ENCODE results near the gene LMAN1L. TPM values are rescaled to one million over a fixed set of nuclear protein-coding genes. Genes with fewer than 3 reads are reported as not detected.

LMAN1L gene
- total RNA-seq, 4 donors from 2014 or later, result not detected

DNA sequence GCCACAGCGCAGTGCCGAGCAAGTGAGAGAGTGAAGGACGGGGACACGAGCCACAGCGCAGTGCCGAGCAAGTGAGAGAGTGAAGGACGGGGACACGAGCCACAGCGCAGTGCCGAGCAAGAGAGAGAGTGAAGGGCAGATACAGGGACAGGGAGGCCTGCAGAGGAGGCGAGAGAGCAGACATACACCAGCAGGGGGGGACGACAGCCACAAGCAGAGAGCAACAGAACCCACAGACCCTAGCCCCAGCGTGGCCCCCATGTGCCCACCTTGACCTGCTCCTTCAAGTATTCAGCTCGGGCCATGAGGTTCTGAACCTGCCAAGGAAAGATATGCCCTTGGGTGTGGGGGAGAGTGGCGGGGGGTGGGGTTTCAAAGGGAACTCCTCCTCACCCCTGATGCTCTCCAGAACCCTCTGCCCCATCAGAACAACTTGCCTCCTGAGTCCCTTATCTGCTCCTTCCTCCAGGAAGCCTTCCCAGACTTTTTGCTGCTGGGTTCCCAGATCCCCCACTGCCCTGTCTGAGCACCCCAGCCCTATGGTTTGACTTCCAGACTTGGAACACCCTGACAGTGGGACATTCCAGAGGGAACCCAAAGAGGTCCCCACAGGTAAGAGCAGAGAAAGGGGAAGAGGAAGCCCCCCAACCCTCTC lies 25.0 kb downstream of the LMAN1L start:
- TF ChIP-seq, protein P1, sequence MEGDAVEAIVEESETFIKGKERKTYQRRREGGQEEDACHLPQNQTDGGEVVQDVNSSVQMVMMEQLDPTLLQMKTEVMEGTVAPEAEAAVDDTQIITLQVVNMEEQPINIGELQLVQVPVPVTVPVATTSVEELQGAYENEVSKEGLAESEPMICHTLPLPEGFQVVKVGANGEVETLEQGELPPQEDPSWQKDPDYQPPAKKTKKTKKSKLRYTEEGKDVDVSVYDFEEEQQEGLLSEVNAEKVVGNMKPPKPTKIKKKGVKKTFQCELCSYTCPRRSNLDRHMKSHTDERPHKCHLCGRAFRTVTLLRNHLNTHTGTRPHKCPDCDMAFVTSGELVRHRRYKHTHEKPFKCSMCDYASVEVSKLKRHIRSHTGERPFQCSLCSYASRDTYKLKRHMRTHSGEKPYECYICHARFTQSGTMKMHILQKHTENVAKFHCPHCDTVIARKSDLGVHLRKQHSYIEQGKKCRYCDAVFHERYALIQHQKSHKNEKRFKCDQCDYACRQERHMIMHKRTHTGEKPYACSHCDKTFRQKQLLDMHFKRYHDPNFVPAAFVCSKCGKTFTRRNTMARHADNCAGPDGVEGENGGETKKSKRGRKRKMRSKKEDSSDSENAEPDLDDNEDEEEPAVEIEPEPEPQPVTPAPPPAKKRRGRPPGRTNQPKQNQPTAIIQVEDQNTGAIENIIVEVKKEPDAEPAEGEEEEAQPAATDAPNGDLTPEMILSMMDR (IDR thresholded peaks at IDR 0.05), result no peak
- ATAC-seq (ENCODE audit: low FRiP score) (no peak), DNase-seq (ENCODE audit: low spot score) (no peak)

DNA sequence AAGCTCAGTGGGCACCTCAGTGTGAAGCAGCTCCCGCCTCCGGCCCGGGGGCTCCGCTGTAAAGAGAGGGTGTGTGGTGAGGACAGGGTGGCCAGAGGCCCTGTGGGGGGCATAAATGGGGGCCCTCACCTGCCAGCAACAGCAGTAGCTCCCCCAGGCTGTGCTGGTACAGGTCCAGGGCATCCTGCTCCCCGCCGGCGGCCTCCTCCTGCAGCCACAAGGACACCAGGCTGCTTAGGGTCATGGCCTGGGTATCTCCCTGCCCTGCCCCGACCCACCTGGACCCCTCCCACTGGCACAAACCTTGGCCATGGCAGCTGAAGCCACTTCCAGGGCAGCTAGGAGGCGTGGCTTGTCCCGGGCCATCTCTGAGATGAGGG lies 25.5 kb downstream of the LMAN1L start:
- ATAC-seq (ENCODE audit: low FRiP score) (no peak), DNase-seq (ENCODE audit: low spot score) (no peak)
- TF ChIP-seq, protein P1 (IDR thresholded peaks at IDR 0.05), result no peak

DNA sequence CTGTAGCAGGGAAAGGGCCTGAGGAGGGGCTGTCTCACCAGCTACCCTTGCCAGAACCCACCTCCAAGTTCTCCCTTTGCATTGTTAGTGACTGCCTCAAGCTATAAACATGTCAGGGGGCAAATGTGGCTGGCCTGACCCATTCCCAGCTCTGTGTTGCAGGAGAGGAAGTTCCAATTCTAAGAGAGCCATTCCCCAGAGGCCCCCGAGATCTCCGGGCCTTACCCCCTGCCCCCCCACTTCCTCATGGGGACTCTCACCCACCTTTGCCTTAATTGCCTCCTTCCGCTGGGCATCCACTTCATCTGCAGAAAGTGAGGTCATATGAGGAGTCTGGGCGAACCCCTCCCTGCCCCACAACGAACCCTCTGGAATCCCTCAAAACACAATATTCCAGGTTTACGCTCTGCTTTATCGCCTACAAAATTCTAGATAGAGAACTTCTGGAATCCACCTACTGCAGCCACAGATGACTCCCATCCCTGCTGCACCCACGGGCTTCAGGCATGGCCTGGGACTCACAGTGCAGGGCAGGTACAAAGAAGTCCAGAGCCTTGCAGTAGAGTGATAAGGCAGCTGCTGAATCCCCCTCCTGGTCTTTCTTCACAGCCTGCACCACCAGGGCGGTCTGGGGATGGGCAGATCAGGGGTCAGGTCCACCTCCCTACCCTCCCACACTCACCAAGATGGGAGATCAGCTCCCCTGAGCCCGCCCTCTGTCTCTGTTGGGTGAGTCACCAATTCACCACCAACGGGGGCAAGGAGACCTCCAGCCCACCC lies 26.3 kb downstream of the LMAN1L start:
- TF ChIP-seq, protein P1 (IDR thresholded peaks at IDR 0.05), result no peak
- ATAC-seq (ENCODE audit: low FRiP score) (no peak), DNase-seq (ENCODE audit: low spot score) (no peak)

DNA sequence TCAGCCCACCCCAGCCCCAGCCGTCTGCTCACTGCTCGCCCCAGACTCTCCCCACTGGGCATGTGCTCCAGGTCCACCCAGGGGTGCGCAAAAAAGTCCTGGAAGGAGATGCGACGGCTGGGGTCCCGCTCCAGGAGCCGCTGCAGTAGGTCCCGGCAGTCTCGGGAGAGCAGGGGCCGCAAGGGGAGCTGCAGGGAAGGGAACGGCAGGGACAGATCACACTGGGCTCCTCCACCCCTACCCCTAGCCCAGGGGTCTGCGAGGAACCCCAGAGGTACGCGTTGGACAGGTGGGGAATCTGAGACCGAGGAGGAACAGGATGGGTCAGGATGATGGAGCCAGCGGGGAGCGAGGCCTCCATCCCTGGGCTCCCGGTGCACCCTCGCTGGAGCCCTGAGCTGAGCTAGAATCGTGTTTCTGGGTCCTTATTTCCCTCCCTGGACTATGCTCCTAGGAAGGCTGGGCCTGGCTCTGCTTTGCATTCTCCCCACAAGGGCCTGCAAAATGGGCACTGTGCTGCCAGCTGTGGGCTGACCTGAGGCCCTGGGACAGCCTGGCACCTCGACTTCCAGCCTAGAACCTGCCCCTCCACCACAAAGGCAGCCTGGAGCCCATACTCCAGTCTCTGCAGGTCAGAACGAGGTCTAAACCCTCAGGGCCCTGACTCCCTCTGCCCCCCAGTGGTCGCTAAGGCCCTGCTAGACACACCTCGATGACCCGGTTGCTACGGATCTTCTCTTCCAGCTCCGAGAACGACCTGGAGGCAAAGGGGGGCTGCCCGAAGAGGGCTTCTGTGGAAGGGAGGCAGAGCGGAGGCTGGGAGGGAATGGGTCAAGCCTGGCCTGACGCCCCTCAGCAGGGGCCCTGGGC lies 27.1 kb downstream of the LMAN1L start:
- DNase-seq (ENCODE audit: low spot score) (no peak), ATAC-seq (ENCODE audit: low FRiP score) (no peak)
- TF ChIP-seq, protein P1 (IDR thresholded peaks at IDR 0.05), result no peak

DNA sequence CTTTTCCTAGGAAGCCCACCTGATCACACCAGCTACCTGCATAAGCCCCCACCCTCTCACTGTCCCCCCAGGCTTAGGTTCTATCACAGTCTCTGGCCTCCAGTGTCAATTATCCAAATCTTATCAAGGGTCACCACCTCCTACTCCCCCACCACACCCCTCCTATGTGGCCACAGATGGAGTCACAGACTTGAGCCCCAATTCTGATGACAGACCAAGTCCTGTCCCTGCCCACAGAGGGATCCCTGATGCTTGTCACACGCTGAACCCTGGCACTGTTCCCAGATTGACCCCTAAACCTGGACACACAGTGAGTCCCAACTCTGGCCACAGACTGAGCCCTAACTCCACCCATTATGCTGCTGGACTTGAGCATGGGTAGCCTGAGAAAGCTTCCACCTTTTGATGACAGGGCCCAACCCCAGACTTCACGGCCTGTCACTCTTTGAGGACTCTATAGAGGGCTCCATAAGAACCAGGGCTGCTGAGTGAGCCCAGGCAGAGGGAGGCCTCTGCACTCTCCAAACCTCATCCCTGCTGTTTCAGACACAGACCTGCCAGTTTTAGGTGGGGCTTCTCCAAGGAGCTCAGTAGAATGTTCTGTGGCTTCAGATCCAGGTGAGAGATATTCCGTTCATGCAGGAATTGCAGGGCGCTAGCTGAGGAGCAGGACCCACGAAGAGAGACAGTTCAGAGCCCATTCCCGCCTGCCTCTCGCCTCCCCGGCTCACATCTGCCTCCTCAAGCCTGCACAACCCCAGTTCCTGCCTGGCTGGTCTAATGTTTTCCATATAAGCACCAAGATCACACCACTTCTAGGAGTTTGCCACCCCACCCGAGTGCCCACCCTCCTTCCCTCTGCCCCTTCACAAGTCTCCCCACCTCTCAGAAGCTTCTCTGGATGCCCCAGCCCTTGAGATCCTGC lies 28.5 kb downstream of the LMAN1L start:
- TF ChIP-seq, protein P1 (IDR thresholded peaks at IDR 0.05), result no peak
- ATAC-seq (ENCODE audit: low FRiP score) (no peak), DNase-seq (ENCODE audit: low spot score) (no peak)

DNA sequence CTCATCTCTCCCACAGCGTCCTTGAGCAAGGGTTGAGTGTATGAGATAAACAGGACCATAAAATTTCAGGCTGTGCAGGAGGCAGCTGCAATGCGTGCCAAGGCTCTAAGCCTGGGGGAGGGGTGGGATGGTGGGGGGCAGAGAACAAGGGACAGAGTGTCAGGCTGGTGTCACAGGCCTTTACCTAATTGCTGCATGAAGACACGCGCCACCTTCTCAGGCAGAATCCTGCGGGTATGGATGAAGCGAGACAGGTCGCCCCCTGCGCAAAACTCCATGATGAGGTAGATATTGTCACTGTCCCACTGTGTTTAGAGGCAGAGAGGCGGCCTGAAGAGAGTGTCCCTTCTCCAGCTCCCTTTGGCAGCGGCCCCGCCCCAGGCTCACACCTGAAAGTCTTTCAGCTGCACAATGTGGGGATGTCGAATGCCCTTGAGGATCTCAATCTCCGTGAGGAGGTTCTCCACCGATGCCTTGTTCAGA lies 29.3 kb downstream of the LMAN1L start:
- TF ChIP-seq, protein P1 (IDR thresholded peaks at IDR 0.05), result no peak
- DNase-seq (ENCODE audit: low spot score), result no peak
- no peak for ATAC-seq (ENCODE audit: low FRiP score)

Data from omental fat pad (tissue), 4 donors.